ENCODE measurements around the gene MAP3K14.
A peak's percentile ranks its signal among the peaks of the same experiment; 100 is the strongest.
"Not testable (repeated sequence)": the region's sequence is repeated elsewhere in the genome, so short reads cannot be mapped to it uniquely, and the experiment has no call there.

The MAP3K14 gene

GRCh38 chr17:45314741-45315647, 1.8 kb downstream of the MAP3K14 start:
- DNase-seq: no peak

GRCh38 chr17:45313996-45314740, 2.7 kb downstream of the MAP3K14 start:
- DNase-seq: no peak

DNA sequence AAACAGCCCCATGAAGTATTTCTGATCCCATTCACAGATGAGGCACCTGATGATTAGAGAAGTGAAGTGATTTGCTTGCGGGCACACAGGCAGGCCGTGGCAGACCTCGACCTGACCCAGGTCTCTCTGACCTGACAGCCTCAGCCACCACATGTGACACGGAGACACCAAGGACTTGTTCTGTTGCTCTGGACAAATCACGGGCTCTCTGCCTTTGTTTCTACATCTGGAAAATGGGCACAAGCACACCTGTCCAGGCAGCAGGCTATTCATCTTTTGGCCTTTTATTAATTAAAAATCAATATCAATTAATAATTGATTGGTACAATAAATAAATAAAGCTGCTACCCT, 3.4 kb downstream of the MAP3K14 start:
- no peak for DNase-seq

DNA sequence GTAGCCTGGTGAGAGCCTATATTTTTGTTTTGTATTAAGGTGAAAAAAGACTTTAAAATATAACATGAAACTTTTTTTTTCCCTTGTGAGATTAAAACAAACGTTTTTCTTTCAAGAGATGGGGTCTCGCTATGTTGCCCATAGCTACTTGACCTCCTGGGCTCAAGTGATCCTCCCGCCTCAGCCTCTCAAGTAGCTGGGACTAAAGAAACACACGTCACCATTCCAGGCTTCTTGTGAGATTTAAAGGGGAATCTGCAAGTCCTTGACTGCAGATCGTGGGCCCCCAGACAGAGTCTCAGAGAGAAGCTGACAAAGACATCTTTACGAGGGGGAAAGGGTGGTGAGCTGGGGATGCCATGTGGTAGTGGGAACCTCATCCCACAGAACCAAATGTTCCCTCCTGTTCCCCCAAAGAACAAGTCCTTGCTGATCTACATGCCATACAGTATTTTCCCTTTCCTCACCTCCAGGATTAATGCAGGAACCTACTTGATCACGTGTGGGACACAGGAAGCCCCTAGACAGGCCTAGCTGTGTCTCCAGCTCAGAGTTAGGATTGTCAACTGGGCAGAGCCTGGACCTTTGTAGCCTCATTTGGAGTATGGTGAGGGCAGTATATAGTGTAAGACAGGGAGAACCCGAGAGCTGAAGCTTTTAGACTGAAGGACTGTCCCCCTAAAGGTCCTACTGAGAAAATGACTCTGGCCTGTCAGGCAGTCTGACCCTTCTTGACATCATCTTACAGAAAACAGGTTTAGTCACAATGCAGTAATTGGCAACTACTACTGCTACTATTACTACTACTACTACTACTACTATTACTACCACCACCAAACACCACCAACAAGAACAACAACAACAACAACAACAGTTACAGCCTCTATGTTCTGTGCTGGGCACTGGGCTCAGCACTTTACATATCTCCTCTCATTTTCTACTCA, 4.1 kb downstream of the MAP3K14 start:
- DNase-seq: no peak

GRCh38 chr17:45311760-45312476, 4.9 kb downstream of the MAP3K14 start:
- DNase-seq: peak; percentile 46

DNA sequence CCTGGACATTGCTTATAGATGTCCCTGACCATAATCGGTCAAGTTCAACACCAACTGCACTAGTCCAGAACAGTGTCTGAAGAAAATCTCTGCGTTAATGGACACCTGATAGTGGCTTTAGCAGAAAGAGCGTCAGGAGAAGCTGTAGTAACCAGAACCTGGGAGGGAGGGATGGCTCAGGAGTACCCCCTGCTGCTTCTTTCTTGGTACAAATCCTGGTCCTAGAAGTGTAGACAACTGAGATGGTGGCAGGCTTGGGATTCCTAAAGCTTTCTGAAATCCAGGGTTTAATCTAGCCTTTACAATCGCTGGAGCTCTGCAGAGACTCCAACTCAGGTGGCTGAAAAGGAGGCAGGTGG, 5.4 kb downstream of the MAP3K14 start:
- no peak for DNase-seq

DNA sequence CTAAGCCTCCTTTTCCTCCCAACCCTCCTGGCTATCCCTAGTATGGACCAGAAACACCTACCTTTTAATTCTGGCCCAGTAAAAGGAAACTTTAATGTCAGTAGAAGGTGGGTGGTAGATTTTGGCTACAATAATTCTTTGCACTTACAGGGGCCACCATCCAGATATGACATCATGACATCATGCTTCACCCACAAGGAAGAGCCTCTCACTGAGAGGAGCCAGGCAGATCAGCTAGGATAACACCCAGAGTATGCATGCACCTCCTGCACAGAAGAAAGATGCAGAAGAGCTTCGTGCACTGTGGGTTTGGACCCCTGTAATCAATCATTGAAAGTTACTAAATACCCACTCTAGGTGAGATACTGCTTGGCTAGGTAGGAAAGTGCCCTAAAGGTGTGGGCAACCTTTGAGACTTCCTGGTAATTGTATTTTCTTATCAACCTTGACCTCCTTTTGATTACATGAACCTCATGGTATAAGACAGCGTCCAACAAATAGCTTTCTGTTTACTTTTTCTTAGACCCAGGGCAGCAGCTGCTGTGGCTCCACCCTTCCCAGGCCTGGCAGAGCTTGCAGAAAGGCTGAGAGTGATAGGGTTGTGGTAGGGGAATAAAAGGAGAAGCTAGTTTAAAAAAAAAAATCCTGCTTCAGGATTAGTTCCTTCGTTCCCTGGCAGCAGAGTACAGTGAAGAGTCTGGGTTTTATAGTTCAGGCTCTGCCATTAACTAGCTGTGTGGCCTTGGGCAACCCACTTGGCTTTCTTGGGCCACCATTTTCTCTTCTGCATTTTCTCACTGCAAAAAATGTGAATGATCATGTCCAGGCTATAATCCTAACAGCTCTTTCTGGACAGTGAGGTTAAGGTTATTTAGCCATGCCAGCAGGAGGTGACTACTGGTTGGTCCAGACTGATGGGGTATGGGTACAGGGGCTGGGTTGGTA, 6.2 kb downstream of the MAP3K14 start:
- DNase-seq: no peak

GRCh38 chr17:45309400-45309799, 7.4 kb downstream of the MAP3K14 start:
- no peak for DNase-seq

DNA sequence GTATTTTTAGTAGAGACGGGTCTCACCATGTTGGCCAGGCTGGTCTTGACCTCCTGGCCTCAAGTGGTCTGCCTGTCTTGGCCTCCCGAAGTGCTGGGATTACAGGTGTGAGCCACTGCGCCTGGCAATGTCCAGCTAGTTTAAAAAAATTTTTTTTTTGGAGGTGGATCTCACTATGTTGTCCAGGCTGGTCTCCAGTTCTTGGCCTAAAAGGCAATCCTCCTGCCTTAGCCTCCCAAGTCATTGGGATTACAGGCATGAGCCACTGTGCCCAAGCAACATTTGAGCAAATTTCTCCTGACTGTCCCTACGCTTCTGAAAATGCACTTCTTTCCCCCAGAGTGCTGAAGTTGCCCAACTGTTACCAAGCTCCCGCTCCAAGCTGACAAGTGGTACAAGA, 8.0 kb downstream of the MAP3K14 start:
- no peak for DNase-seq

- no peak for DNase-seq
These were observed 8.8 kb downstream of the MAP3K14 start for GRCh38 chr17:45308016-45308365.

DNA sequence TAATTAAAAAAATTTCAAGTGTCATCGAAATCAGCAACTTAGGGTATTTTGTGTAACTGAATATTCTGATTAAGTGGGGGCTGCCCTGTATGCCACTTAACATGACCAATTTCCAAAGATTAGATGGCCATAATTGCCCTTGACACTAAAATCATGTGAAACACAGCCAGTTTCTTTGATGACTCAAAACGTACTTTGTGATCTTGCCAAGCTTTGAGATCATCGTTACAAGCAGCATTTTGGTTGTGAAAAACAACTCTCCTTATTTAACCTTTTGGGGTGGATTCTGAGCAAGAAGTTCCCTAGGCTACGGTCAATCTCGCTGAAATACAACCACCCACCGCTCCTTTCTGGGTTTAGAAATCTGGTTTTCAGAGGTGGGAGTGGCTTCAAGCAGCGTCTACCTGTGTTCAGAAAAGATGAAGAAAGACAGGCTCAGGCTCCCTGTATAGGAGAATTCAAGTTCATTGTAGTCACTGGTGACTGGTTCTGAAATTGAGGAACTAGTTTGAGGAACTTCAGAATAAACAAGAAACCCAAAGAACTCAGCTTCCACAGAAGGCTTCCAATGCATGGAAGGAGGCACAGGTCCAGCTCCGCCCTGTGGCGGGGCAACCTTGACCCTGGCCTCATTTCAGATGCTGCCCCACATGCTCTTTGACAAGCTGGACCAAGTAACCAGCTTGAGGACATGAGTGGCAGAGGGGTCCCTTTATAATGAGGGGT, 9.4 kb downstream of the MAP3K14 start:
- DNase-seq: no peak

DNA sequence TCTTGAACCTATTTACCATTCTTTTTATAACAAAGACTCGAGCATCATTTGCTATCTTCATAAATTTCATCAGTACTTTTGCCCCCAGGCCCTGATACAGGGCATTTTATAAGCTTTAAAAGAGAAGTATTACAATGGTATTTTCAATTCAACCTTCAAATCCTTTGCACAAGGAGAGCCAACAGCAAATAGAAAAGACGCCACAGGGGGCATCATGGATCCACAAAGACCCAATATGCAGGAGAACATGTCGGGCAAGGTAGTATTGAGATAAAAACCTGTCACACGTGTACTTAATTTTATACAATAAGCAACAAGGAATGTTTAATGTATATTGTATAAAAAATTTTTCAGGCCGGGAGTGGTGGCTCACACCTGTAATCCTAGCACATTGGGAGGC, 10.2 kb downstream of the MAP3K14 start:
- DNase-seq: no peak

- no peak for DNase-seq
These were observed 10.7 kb downstream of the MAP3K14 start for GRCh38 chr17:45306094-45306493.

DNA sequence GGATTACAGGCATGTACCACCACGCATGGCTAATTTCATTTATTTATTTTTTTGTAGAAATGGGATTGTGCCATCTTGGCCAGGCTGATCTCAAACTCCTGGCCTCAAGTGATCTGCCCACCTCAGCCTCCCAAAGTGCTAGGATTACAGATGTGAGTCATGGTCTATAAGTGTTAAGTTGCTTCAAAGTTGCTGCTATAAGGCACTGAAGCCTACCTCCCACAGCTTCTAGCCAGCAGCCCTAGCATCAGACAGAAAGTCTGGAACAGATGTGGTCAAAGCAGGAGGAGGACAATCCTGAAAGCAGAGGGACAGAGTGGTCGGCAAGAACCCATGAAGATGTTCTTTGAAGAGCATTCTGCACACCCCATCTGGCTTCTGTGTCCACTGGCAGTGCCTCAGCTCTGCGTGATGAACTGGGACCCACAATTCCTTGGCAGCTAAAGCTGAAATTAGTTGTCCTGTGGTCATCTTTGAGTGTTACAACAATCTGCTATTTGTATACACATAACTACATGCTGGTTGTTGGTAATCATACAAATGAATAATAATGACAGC, 11.2 kb downstream of the MAP3K14 start:
- DNase-seq: no peak

- no peak for DNase-seq
These were observed 14.1 kb downstream of the MAP3K14 start for GRCh38 chr17:45302649-45303173.

GRCh38 chr17:45302220-45302619, 14.6 kb downstream of the MAP3K14 start:
- DNase-seq: not testable (repeated sequence)

DNA sequence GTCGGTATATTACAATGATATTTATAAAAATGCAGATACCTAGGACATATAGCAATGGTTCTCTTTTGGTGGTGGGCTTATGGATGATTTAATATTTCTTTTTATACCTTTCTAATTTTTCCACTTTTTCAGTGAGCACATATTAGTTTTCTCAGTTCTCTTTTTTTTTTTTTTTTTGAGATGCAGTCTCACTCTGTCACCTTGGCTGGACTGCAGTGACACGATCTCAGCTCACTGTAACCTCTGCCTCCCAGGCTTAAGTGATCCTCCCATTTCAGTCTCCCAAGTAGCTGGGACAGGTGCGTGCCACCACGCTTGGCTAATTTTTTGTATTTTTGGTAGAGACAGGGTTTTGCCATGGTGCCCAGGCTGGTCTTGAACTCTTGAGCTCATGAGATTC, 15.1 kb downstream of the MAP3K14 start:
- DNase-seq: no peak

- DNase-seq: no peak
These were observed 16.6 kb downstream of the MAP3K14 start for GRCh38 chr17:45300060-45300751.

DNA sequence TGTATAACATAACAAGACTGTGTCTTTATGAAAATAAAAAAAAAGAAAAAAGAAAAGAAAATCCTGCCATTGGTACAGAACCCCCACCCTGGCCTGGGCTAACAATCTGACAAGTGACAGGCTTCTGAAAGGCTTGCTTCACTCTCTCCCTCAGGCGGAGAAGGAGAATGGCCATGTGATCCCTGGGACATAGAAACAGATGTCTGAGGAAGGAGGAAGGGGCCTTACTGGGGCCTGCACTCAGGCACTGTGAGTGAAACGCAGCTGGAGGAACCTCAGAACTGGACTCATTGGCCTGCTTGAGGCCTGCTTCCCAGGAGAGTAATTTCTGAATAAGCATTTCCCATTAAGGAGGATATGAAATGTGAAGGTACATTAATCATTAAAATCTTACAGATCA, 17.5 kb downstream of the MAP3K14 start:
- no peak for DNase-seq

Measured in T-helper 9 cell (primary cell).